HG03095 (cell line): Measurements from ENCODE around the gene TRIM32.
"Not testable (repeated sequence)": the region's sequence is repeated elsewhere in the genome, so short reads cannot be mapped to it uniquely, and the experiment has no call there.

Experiments used
- ATAC-seq: cut with Tn5 transposase; IDR thresholded peaks from one replicate; pipeline ENCODE4 v1.9.1; 2021; ENCODE audit warnings: moderate library complexity; ENCODE audit not compliant: unreplicated experiment

The TRIM32 gene

DNA sequence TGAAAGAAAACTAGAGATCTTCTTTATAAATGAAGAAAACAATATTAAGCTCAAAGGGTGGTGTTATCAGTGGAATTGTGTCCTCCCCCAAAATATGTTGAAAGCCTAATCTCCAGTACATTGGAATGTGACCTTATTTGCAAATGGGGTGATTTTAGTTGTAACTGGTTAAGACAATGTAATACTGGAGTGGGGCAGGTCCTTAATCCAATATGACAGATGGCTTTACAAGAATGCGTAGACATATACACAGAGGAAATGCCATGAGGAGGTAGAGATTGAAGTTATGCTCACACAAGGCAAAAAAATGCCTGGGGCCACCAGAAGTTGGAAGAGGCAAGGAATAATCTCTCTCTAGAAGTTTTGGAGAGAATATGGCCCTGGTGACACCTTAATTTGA, 13.7 kb upstream of the TRIM32 start:
- no peak for ATAC-seq

DNA sequence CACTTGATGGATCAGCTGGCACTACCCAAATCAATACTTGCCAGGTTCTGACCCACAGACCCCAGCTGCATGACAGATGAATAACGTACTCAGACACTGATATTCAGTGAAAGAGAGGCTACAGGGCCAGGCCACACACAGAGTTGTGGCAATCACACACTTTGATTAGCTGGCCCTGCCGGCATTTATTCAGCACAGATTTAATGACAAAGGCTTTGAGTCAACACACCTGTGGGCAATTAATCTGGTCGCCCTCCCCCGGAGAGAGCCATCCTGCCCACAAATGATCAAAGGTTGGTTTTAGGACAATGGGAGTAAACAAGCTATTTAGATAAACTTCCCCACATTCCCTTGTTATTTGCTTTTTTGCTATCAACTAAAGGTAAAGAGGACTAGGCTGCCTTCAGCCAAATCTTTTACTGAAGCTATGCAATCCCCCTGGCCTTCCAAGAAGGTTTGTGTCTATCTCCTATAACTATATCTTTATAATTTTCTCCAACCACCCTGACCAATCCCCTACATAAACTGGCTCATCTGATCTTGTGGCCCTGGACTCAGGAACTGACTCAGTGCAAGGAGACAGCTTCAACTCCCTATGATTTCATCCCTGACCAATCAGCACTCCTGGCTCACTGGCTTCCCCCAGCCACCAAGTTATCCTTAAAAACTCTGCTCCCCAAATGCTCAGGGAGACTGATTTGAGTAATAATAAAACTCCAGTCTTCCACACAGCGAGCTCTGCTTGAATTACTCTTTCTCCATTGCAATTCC, 12.7 kb upstream of the TRIM32 start:
- no peak for ATAC-seq

GRCh38 chr9:116683535-116683934, 3.6 kb upstream of the TRIM32 start:
- ATAC-seq: no peak

DNA sequence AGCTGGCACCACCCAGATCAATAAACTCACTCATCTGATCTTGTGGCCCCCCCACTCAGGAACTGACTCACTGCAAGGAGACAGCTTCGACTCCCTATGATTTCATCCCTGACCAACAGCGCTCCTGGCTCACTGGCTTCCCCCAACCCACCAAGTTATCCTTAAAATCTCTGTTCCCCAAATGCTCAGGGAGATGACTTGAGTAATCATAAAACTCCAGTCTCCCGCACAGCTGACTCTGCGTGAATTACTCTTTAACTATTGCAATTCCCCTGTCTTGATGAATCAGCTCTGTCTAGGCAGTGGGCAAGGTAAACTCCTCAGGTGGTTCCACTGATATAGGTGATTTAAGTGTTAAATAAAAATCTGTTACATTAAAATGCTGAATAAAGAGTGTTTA, 1.9 kb upstream of the TRIM32 start:
- no peak for ATAC-seq

DNA sequence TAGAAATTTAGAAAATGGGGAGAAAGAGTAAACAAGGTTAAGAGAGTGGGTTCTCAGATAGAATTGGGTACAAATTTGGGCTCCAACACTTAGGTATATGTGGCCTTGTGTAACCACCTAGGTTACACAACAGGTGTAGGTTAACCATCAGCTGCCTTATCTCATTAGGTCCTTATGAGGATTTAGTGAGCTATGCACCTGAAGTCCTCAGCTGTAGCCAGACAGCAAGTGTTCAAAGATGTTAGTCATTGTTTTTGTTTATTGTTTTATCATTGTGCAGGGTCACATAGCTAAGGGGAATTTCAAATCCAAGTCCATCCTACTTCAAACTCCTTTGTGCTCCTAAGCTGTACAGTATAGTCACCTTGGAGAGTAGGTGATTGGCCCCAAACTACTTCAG, 970 bp upstream of the TRIM32 start:
- ATAC-seq: no peak

DNA sequence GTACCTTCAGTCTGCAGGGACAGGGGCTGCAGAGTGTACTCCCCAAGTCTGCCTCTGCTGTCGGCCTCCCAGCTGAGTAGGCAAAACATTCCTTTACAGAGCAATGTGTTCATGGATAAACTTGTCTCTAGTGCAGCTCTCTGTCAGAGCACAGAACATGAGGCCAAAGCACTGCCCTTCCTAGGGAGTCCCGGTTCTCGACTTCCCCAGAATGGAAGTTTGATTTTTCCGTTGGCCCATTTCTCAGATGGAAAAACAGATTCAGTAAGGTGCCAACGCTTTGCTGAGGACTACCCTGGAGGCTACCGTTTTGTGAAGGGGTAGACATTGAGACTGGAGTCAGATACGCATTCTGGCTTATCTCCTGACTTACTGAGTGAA, 422 bp upstream of the TRIM32 start:
- ATAC-seq: peak; percentile 36

GRCh38 chr9:116687754-116688135, 640 bp downstream of the TRIM32 start:
- no peak for ATAC-seq

DNA sequence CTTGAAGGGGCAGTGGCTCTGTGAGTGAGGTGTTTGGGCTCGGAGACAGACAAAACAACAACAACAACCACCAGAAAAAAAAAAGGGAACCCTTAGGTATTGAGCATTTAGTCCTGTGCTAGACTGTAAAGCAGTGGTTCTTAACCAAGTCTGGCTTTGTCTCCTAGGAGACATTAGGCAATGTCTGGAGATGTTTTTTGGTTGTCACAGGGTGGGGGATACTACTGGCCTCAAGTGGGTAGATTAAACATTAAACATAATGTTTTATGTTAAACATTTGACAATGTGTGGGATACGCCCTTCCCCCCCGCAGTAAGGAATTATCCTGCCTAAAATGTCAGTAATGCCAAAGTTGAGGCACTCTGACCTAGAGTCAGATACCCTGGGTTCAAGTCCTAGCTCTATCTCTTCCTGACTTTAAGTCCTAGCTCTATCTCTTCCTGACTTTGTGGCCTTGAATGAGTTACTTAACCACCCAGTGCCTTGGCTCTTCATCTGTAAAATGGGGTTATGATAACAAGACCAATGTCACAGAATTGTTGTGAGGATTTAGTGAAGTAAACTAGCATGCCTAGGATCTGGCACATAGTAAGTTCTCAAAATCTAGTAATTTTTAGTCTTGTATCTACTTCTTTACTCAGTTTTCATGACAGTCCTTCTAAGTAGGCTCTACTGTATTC, 1.8 kb downstream of the TRIM32 start:
- no peak for ATAC-seq

DNA sequence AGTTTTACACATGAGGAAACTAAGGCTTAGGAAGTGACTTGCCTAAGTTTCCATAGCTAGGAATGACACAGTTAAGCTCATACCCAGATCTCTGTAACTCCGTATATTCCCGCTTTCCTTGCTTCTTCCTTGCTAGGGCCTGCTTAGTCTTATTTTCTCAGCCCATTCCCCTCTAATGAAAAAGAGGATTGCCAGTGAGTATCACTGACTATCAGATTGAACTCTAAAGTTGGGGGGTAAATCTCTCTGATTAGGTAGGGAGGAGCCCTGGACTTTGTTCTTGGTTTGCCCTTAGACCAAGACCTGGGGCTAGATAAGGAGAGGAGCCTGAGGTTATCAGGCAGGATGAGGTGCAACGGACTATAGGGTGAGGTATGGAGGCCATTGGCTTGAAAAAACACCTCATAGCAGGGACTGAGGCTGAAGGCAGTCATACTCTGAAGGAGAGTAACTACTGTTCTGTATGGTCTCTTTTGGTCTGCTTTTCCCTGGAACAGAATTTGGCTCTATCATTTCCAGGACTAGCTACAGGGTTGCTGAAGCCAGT, 2.5 kb downstream of the TRIM32 start:
- no peak for ATAC-seq

DNA sequence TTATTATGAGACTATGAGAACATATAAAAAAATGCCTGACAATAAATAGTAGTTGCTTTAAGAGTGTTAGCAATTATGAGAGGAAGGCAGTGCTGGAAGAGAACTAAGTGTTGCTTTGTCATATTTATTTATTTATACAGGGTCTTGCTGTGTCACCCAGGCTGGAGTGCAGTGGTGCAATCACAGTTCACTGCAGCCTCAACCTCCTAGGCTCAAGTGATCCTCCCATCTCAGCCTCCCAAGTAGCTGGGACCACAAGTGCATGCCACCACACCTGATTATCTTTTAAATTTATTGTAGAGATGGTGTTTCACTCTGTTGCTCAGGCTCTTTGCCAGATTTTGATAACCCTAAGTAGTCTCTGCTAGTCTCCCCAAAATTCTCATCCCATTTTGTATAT, 3.7 kb downstream of the TRIM32 start:
- ATAC-seq: not testable (repeated sequence)

DNA sequence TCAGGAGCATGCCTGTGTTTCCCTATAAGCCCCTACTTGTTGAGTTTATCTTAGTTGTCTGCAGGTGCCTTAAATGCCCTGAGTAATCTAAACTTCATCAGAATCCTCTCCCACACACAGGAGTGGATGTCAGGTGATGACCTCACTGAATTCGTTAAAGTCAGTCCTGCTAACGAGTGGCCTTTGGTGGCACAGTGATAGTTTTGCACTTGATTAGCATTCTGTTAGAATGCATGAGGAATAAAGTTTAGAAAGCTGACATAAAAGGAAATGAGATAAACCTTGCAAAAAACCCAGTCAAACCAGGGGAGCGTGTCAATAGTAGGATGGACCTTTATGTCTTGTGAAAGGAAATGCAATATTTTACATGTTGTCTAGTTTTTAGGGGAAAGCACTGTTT, 4.5 kb downstream of the TRIM32 start:
- no peak for ATAC-seq

DNA sequence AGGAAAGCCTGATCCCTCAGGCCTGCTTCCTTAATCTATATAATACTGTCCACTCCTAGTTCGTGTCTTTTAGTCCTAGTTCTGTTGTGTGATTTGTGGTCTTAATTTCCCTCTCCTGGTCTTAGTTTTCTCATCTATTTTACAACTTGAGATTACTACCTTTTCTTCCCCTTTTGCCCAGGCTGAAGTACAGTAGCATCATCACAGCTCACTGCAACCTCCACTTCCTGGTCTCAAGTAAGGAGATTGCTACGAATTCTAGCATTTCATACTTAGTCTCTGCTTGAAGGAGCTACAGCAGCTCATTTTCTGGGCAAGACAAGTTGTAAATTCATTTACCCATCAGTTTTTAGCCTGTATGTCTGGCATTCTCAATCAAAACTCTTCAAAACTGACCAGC, 5.5 kb downstream of the TRIM32 start:
- ATAC-seq: no peak

DNA sequence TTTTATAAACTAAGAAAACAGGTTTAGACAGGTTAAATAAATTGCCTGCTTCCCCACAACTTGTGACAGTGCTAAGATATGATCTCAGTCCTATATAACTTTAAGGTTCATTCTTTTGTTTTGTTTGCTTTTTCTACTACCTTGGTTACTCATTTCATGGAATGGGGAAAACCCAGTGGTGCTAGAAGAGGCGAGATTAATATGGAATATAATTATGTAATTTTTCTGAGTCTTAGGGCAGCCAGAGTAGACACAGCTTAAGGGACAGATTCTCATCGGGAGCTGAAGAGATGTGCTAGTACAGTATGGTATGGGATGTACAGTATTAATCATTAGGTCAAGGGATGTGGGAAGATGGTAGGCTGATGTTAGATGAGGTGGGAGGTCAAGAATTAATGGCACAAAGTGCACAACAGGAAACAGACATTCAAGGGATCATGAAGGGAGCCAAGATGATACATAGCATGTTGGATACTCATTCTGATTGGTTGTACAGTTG, 6.2 kb downstream of the TRIM32 start:
- ATAC-seq: no peak

- ATAC-seq: no peak
Measured at GRCh38 chr9:116694785-116695291, 7.7 kb downstream of the TRIM32 start.

- ATAC-seq: no peak
Measured at GRCh38 chr9:116695438-116695837, 8.3 kb downstream of the TRIM32 start.

GRCh38 chr9:116697362-116697761, 10.3 kb downstream of the TRIM32 start:
- ATAC-seq: no peak

DNA sequence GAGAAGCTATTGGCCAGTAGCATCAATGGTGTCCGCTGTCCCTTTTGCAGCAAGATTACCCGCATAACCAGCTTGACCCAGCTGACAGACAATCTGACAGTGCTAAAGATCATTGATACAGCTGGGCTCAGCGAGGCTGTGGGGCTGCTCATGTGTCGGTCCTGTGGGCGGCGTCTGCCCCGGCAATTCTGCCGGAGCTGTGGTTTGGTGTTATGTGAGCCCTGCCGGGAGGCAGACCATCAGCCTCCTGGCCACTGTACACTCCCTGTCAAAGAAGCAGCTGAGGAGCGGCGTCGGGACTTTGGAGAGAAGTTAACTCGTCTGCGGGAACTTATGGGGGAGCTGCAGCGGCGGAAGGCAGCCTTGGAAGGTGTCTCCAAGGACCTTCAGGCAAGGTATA, 10.8 kb downstream of the TRIM32 start:
- no peak for ATAC-seq

GRCh38 chr9:116700279-116700678, 13.2 kb downstream of the TRIM32 start:
- no peak for ATAC-seq

DNA sequence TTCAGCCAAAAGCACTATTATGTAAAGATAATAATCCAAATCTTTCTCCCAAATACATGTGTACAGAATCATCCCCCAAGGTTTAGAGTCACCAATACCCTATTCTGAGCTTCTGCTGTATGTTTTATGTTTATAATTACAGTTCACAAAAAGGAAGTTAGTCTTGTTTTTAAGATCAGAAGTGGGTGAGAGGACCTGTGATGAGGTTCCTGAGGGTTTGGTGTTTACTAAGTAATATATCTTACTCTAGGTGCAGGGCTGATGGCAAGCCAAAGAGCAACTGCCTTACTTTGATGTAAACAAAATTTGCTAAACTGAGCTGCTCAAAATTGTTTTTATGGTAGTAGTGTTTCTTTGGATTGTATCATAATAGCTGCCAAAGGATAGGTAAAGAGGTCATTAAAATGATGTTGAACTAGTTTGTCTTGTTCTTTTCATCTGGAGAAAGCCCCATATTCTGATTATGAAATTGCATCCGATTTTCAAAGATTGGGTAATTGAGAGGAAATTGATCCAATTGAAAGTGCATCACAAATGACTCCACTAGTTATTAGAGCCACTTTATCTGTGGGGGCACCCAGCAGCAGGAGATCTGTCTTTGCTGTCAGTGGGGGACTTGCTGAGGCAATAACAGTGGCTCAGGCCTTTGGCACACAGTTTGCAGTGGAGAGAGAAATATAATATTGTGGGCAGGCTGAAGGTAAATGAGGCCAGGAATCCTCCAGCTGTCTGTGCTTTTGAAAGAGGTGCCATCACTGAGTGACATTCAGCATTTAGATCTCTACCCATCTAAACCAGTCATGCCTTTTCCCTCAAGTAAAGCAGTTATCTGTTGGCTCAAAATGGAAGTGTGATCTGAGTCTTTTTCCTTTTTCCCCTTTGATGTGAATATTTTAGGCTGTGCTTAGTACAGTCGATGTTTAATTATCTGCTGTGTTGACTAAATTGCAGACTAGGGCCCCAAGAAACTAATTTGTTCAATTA, 14.1 kb downstream of the TRIM32 start:
- no peak for ATAC-seq

GRCh38 chr9:116701940-116702642, 15.0 kb downstream of the TRIM32 start:
- ATAC-seq: no peak
